Measurements from ENCODE around the gene ITGAX.
"Not testable (repeated sequence)": the region's sequence is repeated elsewhere in the genome, so short reads cannot be mapped to it uniquely, and the experiment has no call there.

ITGAX gene

DNA sequence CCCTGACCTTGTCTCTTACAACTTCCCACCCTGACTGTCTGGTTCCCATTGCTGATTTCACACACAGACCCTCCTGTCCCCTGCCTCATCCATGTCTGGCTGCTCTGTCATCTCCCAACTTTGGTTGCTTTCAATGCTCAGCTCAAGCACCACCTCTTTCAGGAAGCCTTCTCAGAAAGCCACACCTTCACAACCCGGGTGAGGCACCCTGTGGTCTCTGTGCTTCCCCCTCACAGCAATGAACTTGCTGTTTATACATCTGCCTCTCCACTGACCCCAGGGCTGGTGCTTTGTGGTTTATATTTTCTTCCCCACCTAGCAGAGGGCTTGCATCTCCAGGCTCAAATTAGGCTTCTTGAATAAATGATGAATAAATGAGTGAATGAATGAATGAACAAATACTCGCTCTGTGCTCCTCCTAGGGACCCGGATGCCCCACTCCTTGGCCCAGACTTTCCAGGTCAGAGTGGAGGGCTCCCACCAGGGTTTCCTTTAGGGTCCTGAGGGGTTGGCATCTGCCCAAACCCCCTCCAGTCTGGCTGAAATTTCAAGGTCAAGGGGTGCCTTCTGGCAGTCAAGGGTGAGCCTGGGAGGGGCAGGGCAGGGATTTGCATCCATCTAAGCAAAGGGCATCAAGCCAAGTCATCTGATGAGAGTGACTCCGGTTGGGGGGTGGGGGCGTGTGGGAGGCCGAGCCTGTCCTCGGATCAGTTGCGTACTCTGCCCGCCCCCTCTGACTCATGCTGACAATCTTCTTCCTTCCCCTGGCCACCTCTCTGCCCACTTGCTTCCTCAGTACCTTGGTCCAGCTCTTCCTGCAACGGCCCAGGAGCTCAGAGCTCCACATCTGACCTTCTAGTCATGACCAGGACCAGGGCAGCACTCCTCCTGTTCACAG, at the start of gene ITGAX:
Gene ITGAX, plus strand, starts transcription at position 783 of the 898 bp plus-strand sequence. Its CDS starts 79 bp downstream, at position 862.
- Histone ChIP-seq H3K9me3 (ENCODE audit: control insufficient read depth in 1 of 2, low read length in 2 of 2) (peaks cover 0 to 2% of the 10 kb centered on the region in 2 donors), H3K9ac (ENCODE audit: low read depth in 1 of 2, low read length in 2 of 2) (peak within 1 kb of the TSS in 1 of 2 donors; percentile 33), H3K4me3 (ENCODE audit: low read depth in 1 of 2, low read length in 2 of 2) (peak within 1 kb of the TSS; percentile 21 to 35), H3K36me3 (ENCODE audit: control insufficient read depth in 1 of 2, insufficient read depth in 2 of 2, low read length in 2 of 2) (no peaks in the 10 kb centered on the region), H3K27me3 (ENCODE audit: control insufficient read depth in 1 of 2, insufficient read depth in 2 of 2, low read length in 2 of 2) (no peaks in the 10 kb centered on the region), H3K4me1 (ENCODE audit: control insufficient read depth in 1 of 2, insufficient read depth in 2 of 2, low read length in 2 of 2) (peaks cover 5 to 8% of the 10 kb centered on the region in 2 donors), H3K27ac (ENCODE audit: low read depth, low read length) (no peak within 1 kb of the TSS)

DNA sequence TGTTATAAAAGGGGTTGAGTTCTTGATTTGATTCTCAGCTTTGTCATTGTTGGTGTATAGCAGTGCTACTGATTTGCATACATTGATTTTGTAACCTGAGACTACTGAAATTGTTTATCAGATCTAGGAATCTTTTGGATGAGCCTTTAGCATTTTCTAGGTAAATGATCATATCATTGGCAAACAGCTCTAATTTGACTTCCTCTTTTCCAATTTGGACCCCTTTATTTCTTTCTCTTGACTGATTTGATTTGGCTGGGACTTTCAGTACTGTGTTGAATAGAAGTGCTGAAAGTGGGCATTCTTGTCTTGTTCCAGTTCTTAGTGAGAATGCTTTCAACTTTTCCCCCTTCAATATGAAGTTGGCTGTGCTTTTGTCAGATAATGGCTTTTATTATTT, 49.8 kb upstream of the ITGAX start:
- Histone ChIP-seq H3K36me3 (ENCODE audit: control insufficient read depth in 1 of 2, insufficient read depth in 2 of 2, low read length in 2 of 2) (no peaks in the 10 kb centered on the region), H3K9ac (ENCODE audit: low read depth in 1 of 2, low read length in 2 of 2) (no peak overlapping the region), H3K4me3 (ENCODE audit: low read depth in 1 of 2, low read length in 2 of 2) (no peak overlapping the region), H3K27me3 (ENCODE audit: control insufficient read depth in 1 of 2, insufficient read depth in 2 of 2, low read length in 2 of 2) (no peaks in the 10 kb centered on the region), H3K9me3 (ENCODE audit: control insufficient read depth in 1 of 2, low read length in 2 of 2) (no peaks in the 10 kb centered on the region), H3K27ac (ENCODE audit: low read depth, low read length) (no peak overlapping the region), H3K4me1 (ENCODE audit: control insufficient read depth in 1 of 2, insufficient read depth in 2 of 2, low read length in 2 of 2) (no peaks in the 10 kb centered on the region)

DNA sequence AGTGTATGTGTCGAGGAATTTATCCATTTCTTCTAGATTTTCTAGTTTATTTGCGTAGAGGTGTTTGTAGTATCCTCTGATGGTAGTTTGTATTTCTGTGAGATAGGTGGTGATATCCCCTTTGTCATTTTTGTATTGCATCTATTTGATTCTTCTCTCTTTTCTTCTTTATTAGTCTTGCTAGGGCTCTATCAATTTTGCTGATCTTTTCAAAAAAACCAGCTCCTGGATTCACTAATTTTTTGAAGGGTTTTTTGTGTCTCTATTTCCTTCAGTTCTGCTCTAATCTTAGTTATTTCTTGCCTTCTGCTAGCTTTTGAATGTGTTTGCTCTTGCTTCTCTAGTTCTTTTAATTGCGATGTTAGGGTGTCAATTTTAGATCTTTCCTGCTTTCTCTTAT, 46.6 kb upstream of the ITGAX start:
- H3K4me1 ChIP-seq (ENCODE audit: control insufficient read depth in 1 of 2, insufficient read depth in 2 of 2, low read length in 2 of 2); H3K27ac ChIP-seq (ENCODE audit: low read depth, low read length); H3K36me3 ChIP-seq (ENCODE audit: control insufficient read depth in 1 of 2, insufficient read depth in 2 of 2, low read length in 2 of 2); H3K9ac ChIP-seq (ENCODE audit: low read depth in 1 of 2, low read length in 2 of 2); H3K27me3 ChIP-seq (ENCODE audit: control insufficient read depth in 1 of 2, insufficient read depth in 2 of 2, low read length in 2 of 2); H3K9me3 ChIP-seq (ENCODE audit: control insufficient read depth in 1 of 2, low read length in 2 of 2); H3K4me3 ChIP-seq (ENCODE audit: low read depth in 1 of 2, low read length in 2 of 2): not testable (repeated sequence)

DNA sequence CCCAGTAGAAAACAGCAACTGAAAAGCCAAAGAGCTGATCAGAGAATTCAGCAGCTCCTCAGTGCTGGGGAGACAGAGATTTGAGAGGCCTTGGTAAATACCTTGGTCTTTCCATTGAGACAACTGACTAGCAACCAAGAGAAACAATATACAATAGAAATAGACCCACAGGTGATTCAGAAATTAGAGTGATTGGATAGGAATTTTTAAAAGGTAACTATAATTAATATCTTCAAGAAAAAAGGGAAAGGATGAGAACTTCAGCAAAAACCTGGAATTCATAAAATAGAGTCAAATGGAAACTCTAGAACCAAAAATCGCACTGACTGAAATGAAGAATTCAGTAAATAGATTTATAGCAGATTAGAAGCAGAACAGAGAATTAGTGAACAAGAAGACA, 32.5 kb upstream of the ITGAX start:
- Histone ChIP-seq H3K9me3 (ENCODE audit: control insufficient read depth in 1 of 2, low read length in 2 of 2) (peaks cover 3 to 5% of the 10 kb centered on the region in 2 donors), H3K27me3 (ENCODE audit: control insufficient read depth in 1 of 2, insufficient read depth in 2 of 2, low read length in 2 of 2) (no peaks in the 10 kb centered on the region), H3K9ac (ENCODE audit: low read depth in 1 of 2, low read length in 2 of 2) (no peak overlapping the region), H3K27ac (ENCODE audit: low read depth, low read length) (no peak overlapping the region), H3K4me1 (ENCODE audit: control insufficient read depth in 1 of 2, insufficient read depth in 2 of 2, low read length in 2 of 2) (no peaks in the 10 kb centered on the region), H3K4me3 (ENCODE audit: low read depth in 1 of 2, low read length in 2 of 2) (no peak overlapping the region), H3K36me3 (ENCODE audit: control insufficient read depth in 1 of 2, insufficient read depth in 2 of 2, low read length in 2 of 2) (no peaks in the 10 kb centered on the region)

DNA sequence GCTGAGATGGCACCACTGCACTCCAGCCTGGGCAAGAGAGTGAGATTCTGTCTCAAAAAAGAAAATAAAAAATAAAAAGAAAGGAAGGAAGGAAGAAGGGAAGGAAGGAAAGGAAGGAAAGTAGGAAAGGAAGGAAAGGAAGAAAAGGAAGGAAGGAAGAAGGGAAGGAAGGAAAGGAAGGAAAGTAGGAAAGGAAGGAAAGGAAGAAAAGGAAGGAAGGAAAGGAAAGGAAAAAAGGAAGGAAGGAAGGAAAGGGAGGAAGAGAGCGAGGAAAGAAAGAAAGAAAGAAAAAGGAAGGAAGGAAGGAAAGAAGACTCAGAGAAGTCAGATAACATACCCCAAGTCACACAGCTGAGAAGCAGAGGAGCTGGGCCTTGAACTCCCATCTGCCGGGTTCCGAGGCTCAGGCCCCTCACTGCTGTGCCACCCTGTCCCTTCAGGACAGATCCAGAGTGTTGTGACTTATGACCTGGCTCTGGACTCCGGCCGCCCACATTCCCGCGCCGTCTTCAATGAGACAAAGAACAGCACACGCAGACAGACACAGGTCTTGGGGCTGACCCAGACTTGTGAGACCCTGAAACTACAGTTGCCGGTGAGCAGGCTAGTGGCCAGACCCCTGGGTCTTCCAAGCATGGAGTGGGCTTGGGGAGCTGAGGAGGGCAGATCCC, 30.9 kb upstream of the ITGAX start:
- no peaks in the 10 kb centered on the region for H3K36me3 ChIP-seq (ENCODE audit: control insufficient read depth in 1 of 2, insufficient read depth in 2 of 2, low read length in 2 of 2)
- no peak overlapping the region for H3K27ac ChIP-seq (ENCODE audit: low read depth, low read length)
- H3K9ac ChIP-seq (ENCODE audit: low read depth in 1 of 2, low read length in 2 of 2) = no peak overlapping the region
- peaks cover 0 to 5% of the 10 kb centered on the region in 2 donors for H3K9me3 ChIP-seq (ENCODE audit: control insufficient read depth in 1 of 2, low read length in 2 of 2)
- H3K4me1 ChIP-seq (ENCODE audit: control insufficient read depth in 1 of 2, insufficient read depth in 2 of 2, low read length in 2 of 2) = no peaks in the 10 kb centered on the region
- H3K27me3 ChIP-seq (ENCODE audit: control insufficient read depth in 1 of 2, insufficient read depth in 2 of 2, low read length in 2 of 2) = peaks cover 1 to 10% of the 10 kb centered on the region in 2 donors
- no peak overlapping the region for H3K4me3 ChIP-seq (ENCODE audit: low read depth in 1 of 2, low read length in 2 of 2)

DNA sequence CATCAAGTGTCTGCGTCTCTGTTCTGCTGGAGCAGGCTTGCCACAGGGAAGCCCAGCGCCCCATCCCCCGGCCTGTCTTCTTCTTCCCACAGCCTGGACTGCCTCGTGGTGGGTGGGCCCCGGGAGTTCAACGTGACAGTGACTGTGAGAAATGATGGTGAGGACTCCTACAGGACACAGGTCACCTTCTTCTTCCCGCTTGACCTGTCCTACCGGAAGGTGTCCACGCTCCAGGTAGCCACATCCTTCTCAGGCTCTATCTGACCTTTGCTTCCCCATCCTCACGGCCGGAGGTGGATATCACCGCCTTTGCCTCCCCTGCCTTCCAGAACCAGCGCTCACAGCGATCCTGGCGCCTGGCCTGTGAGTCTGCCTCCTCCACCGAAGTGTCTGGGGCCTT, 29.8 kb upstream of the ITGAX start:
- Histone ChIP-seq H3K9me3 (ENCODE audit: control insufficient read depth in 1 of 2, low read length in 2 of 2) (peaks cover 0 to 5% of the 10 kb centered on the region in 2 donors), H3K4me1 (ENCODE audit: control insufficient read depth in 1 of 2, insufficient read depth in 2 of 2, low read length in 2 of 2) (no peaks in the 10 kb centered on the region), H3K9ac (ENCODE audit: low read depth in 1 of 2, low read length in 2 of 2) (no peak overlapping the region), H3K36me3 (ENCODE audit: control insufficient read depth in 1 of 2, insufficient read depth in 2 of 2, low read length in 2 of 2) (no peaks in the 10 kb centered on the region), H3K27me3 (ENCODE audit: control insufficient read depth in 1 of 2, insufficient read depth in 2 of 2, low read length in 2 of 2) (peaks cover 12 to 21% of the 10 kb centered on the region in 2 donors), H3K27ac (ENCODE audit: low read depth, low read length) (no peak overlapping the region), H3K4me3 (ENCODE audit: low read depth in 1 of 2, low read length in 2 of 2) (no peak overlapping the region)

DNA sequence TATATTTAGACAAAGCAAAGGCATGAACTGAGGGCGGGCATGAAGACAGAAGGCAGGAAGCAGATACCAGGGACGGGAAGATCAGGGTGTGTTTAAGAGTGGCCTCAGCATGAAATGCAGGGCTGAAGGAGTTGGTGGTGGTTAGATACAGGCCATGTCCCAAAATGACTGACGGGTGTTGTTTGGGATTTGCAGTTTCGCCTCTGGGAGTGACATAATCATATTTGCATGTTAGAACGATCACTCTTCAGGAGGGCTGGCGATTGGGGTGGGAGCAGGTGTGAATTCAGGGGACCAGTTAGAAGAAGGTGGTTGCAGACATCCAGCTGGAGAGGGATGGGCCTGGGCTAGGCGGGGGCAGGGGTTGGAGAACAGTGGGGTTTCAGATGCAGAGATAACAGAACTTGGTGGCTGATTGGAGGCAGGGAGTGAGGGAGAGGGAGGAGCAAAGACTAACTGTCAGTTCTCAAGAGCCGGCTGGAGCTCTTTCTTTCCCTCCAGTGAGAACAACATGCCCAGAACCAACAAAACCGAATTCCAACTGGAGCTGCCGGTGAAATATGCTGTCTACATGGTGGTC, 27.2 kb upstream of the ITGAX start:
- Histone ChIP-seq H3K27me3 (ENCODE audit: control insufficient read depth in 1 of 2, insufficient read depth in 2 of 2, low read length in 2 of 2) (peaks cover 26 to 36% of the 10 kb centered on the region in 2 donors), H3K4me3 (ENCODE audit: low read depth in 1 of 2, low read length in 2 of 2) (no peak overlapping the region), H3K9me3 (ENCODE audit: control insufficient read depth in 1 of 2, low read length in 2 of 2) (no peaks in the 10 kb centered on the region), H3K27ac (ENCODE audit: low read depth, low read length) (no peak overlapping the region), H3K4me1 (ENCODE audit: control insufficient read depth in 1 of 2, insufficient read depth in 2 of 2, low read length in 2 of 2) (peaks cover 0 to 3% of the 10 kb centered on the region in 2 donors), H3K36me3 (ENCODE audit: control insufficient read depth in 1 of 2, insufficient read depth in 2 of 2, low read length in 2 of 2) (no peaks in the 10 kb centered on the region), H3K9ac (ENCODE audit: low read depth in 1 of 2, low read length in 2 of 2) (no peak overlapping the region)

DNA sequence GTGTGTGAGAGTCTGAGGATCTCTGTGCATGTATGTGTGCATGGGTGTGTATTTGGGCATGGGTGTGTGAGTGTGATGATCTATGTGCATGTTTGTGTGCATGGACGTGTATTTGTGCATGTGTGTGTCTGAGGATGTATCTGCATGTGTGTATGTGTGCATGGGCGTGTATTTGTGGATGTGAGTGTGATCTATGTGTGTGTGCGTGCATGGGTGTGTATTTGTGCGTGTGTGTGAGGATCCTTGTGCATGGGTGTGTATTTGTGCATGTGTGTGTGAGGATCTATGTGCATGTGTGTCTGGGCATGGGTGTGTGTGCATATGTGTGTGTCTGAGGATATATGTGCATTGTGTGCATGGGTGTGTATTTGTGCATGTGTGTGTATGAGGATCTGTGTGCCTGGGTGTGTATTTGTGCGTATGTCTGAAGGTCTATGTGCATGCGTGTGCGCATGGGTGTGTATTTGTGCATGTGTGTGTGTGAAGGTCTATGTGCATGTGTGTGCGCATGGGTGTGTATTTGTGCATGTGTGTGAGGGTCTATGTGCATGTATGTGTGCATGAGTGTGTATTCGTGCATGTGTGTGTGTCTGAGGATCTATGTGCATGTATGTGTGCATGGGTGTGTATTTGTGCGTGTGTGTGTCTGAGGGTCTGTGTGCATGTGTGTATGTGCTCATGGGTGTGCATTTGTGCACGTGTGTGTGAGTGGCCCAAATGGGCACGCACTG, 26.5 kb upstream of the ITGAX start:
- H3K9me3 ChIP-seq (ENCODE audit: control insufficient read depth in 1 of 2, low read length in 2 of 2) = no peaks in the 10 kb centered on the region
- H3K4me1 ChIP-seq (ENCODE audit: control insufficient read depth in 1 of 2, insufficient read depth in 2 of 2, low read length in 2 of 2) = peaks cover 0 to 3% of the 10 kb centered on the region in 2 donors
- no peak overlapping the region for H3K4me3 ChIP-seq (ENCODE audit: low read depth in 1 of 2, low read length in 2 of 2)
- H3K9ac ChIP-seq (ENCODE audit: low read depth in 1 of 2, low read length in 2 of 2) = no peak overlapping the region
- H3K27me3 ChIP-seq (ENCODE audit: control insufficient read depth in 1 of 2, insufficient read depth in 2 of 2, low read length in 2 of 2) = peaks cover 26 to 36% of the 10 kb centered on the region in 2 donors
- H3K36me3 ChIP-seq (ENCODE audit: control insufficient read depth in 1 of 2, insufficient read depth in 2 of 2, low read length in 2 of 2) = no peaks in the 10 kb centered on the region
- H3K27ac ChIP-seq (ENCODE audit: low read depth, low read length) = no peak overlapping the region

DNA sequence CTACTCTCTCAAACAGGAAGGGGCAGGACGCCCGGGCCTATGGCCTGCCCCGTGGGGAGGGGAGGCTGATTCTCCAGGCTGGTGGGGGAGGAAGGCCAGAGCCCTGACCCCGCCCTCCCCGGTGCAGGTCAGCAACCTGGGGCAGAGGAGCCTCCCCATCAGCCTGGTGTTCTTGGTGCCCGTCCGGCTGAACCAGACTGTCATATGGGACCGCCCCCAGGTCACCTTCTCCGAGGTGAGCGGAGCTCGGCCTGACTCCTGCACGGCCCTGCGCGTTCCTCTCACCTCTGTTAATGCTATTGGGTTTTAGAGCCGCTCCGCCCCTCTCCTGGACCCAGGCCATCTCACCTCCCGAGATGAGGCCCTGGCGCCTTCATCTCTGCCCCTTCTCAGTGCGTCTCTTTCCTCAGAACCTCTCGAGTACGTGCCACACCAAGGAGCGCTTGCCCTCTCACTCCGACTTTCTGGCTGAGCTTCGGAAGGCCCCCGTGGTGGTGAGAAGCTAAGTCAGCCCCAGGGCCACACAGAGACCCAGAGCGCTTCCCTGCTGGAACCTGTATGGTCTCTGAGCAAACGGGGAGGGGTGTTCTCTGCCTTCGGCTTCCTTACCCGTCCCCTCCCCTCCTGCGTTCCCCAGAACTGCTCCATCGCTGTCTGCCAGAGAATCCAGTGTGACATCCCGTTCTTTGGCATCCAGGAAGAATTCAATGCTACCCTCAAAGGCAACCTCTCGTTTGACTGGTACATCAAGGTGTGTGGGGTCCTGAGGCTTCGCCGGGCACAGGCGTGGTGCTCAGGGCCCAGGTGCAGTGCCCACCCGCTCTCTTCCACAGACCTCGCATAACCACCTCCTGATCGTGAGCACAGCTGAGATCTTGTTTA, 25.1 kb upstream of the ITGAX start:
- Histone ChIP-seq H3K27me3 (ENCODE audit: control insufficient read depth in 1 of 2, insufficient read depth in 2 of 2, low read length in 2 of 2) (peaks cover 26 to 39% of the 10 kb centered on the region in 2 donors), H3K4me3 (ENCODE audit: low read depth in 1 of 2, low read length in 2 of 2) (no peak overlapping the region), H3K36me3 (ENCODE audit: control insufficient read depth in 1 of 2, insufficient read depth in 2 of 2, low read length in 2 of 2) (no peaks in the 10 kb centered on the region), H3K9me3 (ENCODE audit: control insufficient read depth in 1 of 2, low read length in 2 of 2) (no peaks in the 10 kb centered on the region), H3K27ac (ENCODE audit: low read depth, low read length) (no peak overlapping the region), H3K9ac (ENCODE audit: low read depth in 1 of 2, low read length in 2 of 2) (no peak overlapping the region), H3K4me1 (ENCODE audit: control insufficient read depth in 1 of 2, insufficient read depth in 2 of 2, low read length in 2 of 2) (peaks cover 0 to 3% of the 10 kb centered on the region in 2 donors)
